H1 (cell line): ENCODE measurements around the gene APOBEC2. TPM values are rescaled to one million over a fixed set of nuclear protein-coding genes. Genes with fewer than 3 reads are reported as not detected.

ENCODE experiments used
- CTCF ChIA-PET: fragments of 300-600 bp; sonication (Branson Sonifier 250); formaldehyde crosslinking; loops from one replicate; lab custom pipeline; 2021; ENCODE audit not compliant: partially characterized antibody; lab: Charles Lee
- POLR2A ChIA-PET: fragments of 300-600 bp; sonication (Branson Sonifier 250); formaldehyde crosslinking; loops from one replicate; lab custom pipeline; 2021; ENCODE audit warnings: inconsistent platforms; ENCODE audit not compliant: partially characterized antibody; lab: Charles Lee
- DNase-seq, 2 experiments: peaks; one replicate each; pipeline versions ENCODE4 v3.0.0 to v3.0.0-alpha.2; 2010 to 2022; ENCODE audit warnings: low spot score in 2 of 2, low read depth in 1 of 2, mixed read lengths in 1 of 2
- FAIRE-seq: peaks from 2 replicates; lab custom pipeline; 2011; peaks lifted over from hg19 to GRCh38; lab: Jason Lieb, UNC
- H2AFZ ChIP-seq: 2 replicates; pipeline ENCODE4 v1.8.1; 2012; ENCODE audit warnings: low read length, inconsistent platforms
- H2AK5ac ChIP-seq: 2 replicates; pipeline ENCODE4 v1.6.1; 2013; ENCODE audit warnings: low read depth, low read length
- H2BK120ac ChIP-seq: replicated peaks from 2 replicates; pipeline ENCODE3; 2013; ENCODE audit warnings: low read depth, low read length, inconsistent platforms
- H2BK12ac ChIP-seq: 2 replicates; pipeline ENCODE4 v1.6.1; 2013; ENCODE audit warnings: low read depth, low read length
- H2BK15ac ChIP-seq: 2 replicates; pipeline ENCODE4 v1.6.1; 2013; ENCODE audit warnings: low read length
- H2BK20ac ChIP-seq: 2 replicates; pipeline ENCODE4 v1.6.1; 2013; ENCODE audit warnings: low read length
- H2BK5ac ChIP-seq: 2 replicates; pipeline ENCODE4 v1.6.1; 2013; ENCODE audit warnings: low read depth, low read length
- H3K14ac ChIP-seq: 2 replicates; pipeline ENCODE4 v1.6.1; 2013; ENCODE audit warnings: inconsistent platforms; ENCODE audit not compliant: insufficient read length
- H3K18ac ChIP-seq: 2 replicates; pipeline ENCODE4 v1.6.1; 2013; ENCODE audit warnings: low read length; ENCODE audit errors: extremely low read depth
- H3K23ac ChIP-seq: 2 replicates; pipeline ENCODE4 v1.6.1; 2013; ENCODE audit warnings: inconsistent platforms; ENCODE audit not compliant: insufficient read length
- H3K23me2 ChIP-seq: 2 replicates; pipeline ENCODE4 v1.6.1; 2013; ENCODE audit warnings: low read depth, low read length
- H3K27ac ChIP-seq: 2 replicates; pipeline ENCODE4 v1.6.1; 2011; ENCODE audit warnings: low read depth, low read length, inconsistent platforms
- H3K27me3 ChIP-seq, 4 experiments: replicated peaks in 1 of 4; 1 replicate in 1 of 4; 2 replicates in 3 of 4; pipeline versions ENCODE4 v1.6.1 to v1.8.1; 2011 to 2013; ENCODE audit warnings: low read length in 3 of 4, mild to moderate bottlenecking in 3 of 4, inconsistent platforms in 2 of 4, mixed read lengths in 2 of 4, moderate library complexity in 1 of 4; ENCODE audit not compliant: control insufficient read depth in 3 of 4, insufficient read depth in 3 of 4; ENCODE audit errors: extremely low read depth in 1 of 4
- H3K36me3 ChIP-seq, 4 experiments: 2 replicates each; pipeline versions ENCODE4 v1.6.1 to v1.8.1; 2011 to 2013; ENCODE audit warnings: mild to moderate bottlenecking in 4 of 4, low read length in 3 of 4, moderate library complexity in 2 of 4, control low read depth in 1 of 4, inconsistent platforms in 1 of 4; ENCODE audit not compliant: insufficient read depth in 4 of 4, control insufficient read depth in 2 of 4
- H3K4ac ChIP-seq: replicated peaks from 2 replicates; pipeline ENCODE3; 2013; ENCODE audit warnings: low read length, low read depth, mixed read lengths, inconsistent platforms; ENCODE audit not compliant: insufficient read length
- H3K4me1 ChIP-seq, 4 experiments: replicated peaks in 1 of 4; 1 replicate in 1 of 4; 2 replicates in 3 of 4; pipeline versions ENCODE4 v1.6.1 to v1.8.1; 2011 to 2013; ENCODE audit warnings: low read length in 3 of 4, inconsistent platforms in 2 of 4, mixed read lengths in 1 of 4; ENCODE audit not compliant: insufficient read depth in 4 of 4, control insufficient read depth in 3 of 4
- H3K4me2 ChIP-seq, 2 experiments: 2 replicates each; pipeline versions ENCODE4 v1.6.1 to v1.8.1; 2011 to 2013; ENCODE audit warnings: low read depth in 2 of 2, low read length in 2 of 2, control low read depth in 1 of 2, inconsistent platforms in 1 of 2, mild to moderate bottlenecking in 1 of 2; ENCODE audit not compliant: insufficient read depth in 1 of 2
- H3K4me3 ChIP-seq, 4 experiments: fragments of 200-600, 300-600 bp in 1 of 4; sonication (generic), shearing (Covaris generic), sonication (Bioruptor Twin) in 1 of 4; 2 replicates each; pipeline versions ENCODE4 v1.5.1 to v1.8.1; 2011 to 2016; ENCODE audit warnings: low read length in 4 of 4, low read depth in 3 of 4, control low read depth in 2 of 4, inconsistent platforms in 2 of 4, mild to moderate bottlenecking in 2 of 4, mixed read lengths in 1 of 4, moderate library complexity in 1 of 4; ENCODE audit not compliant: insufficient read depth in 2 of 4; ENCODE audit errors: extremely low read depth in 1 of 4
- H3K56ac ChIP-seq: replicated peaks from 2 replicates; pipeline ENCODE3; 2013; ENCODE audit warnings: low read depth, mild to moderate bottlenecking, mixed read lengths, low read length, inconsistent platforms; ENCODE audit not compliant: insufficient read length
- H3K79me1 ChIP-seq: 2 replicates; pipeline ENCODE4 v1.6.1; 2013; ENCODE audit warnings: low read depth, low read length, control low read depth
- H3K79me2 ChIP-seq, 2 experiments: 2 replicates each; pipeline versions ENCODE4 v1.6.1 to v1.8.1; 2012 to 2013; ENCODE audit warnings: low read length in 2 of 2, mild to moderate bottlenecking in 2 of 2, inconsistent platforms in 1 of 2; ENCODE audit not compliant: insufficient read depth in 2 of 2, control insufficient read depth in 1 of 2
- H3K9ac ChIP-seq, 4 experiments: replicated peaks in 1 of 4; 1 replicate in 1 of 4; 2 replicates in 3 of 4; pipeline versions ENCODE4 v1.6.1 to v1.8.1; 2011 to 2013; ENCODE audit warnings: low read depth in 3 of 4, low read length in 3 of 4, control low read depth in 2 of 4, mild to moderate bottlenecking in 2 of 4, moderate library complexity in 2 of 4, inconsistent platforms in 1 of 4; ENCODE audit errors: extremely low read depth in 1 of 4
- H3K9me3 ChIP-seq, 2 experiments: 2 replicates each; pipeline versions ENCODE4 v1.6.1 to v1.8.1; 2012 to 2013; ENCODE audit warnings: mild to moderate bottlenecking in 2 of 2, moderate library complexity in 2 of 2, control low read depth in 1 of 2, inconsistent platforms in 1 of 2, low read depth in 1 of 2, low read length in 1 of 2, mixed read lengths in 1 of 2; ENCODE audit not compliant: insufficient read depth in 2 of 2
- H4K20me1 ChIP-seq, 2 experiments: replicated peaks in 1 of 2; 2 replicates each; pipeline versions ENCODE3 to v1.8.1; 2011 to 2013; ENCODE audit warnings: inconsistent platforms in 2 of 2, low read length in 2 of 2, mild to moderate bottlenecking in 1 of 2; ENCODE audit not compliant: insufficient read depth in 2 of 2, control insufficient read depth in 1 of 2
- H4K5ac ChIP-seq: 2 replicates; pipeline ENCODE4 v1.6.1; 2013; ENCODE audit warnings: low read length, low read depth, mixed read lengths, inconsistent platforms; ENCODE audit not compliant: insufficient read length
- H4K8ac ChIP-seq: 2 replicates; pipeline ENCODE4 v1.8.0; 2013; ENCODE audit warnings: mild to moderate bottlenecking, moderate library complexity, low read length, inconsistent platforms; ENCODE audit not compliant: insufficient read depth; ENCODE audit errors: extremely low read depth
- H4K91ac ChIP-seq: replicated peaks from 2 replicates; pipeline ENCODE3; 2013; ENCODE audit warnings: low read length, mixed read lengths, inconsistent platforms; ENCODE audit not compliant: insufficient read length
- EGR1 ChIP-seq: IDR thresholded peaks from 2 replicates; pipeline ENCODE4 v1.6.1; 2011; ENCODE audit warnings: low read depth, low read length, borderline replicate concordance
- EZH2 ChIP-seq: fragments of 200-600 bp; sonication (generic); IDR thresholded peaks from 2 replicates; pipeline ENCODE4 v1.7.1; 2012; ENCODE audit warnings: low read depth, mild to moderate bottlenecking, moderate library complexity, low read length, inconsistent platforms; ENCODE audit not compliant: severe bottlenecking
- HDAC2 ChIP-seq, 2 experiments: fragments of 300-600 bp in 1 of 2; sonication (generic) in 1 of 2; IDR thresholded peaks; 2 replicates each; pipeline ENCODE4 v1.6.1; 2011 to 2012; ENCODE audit warnings: low read depth in 2 of 2, low read length in 2 of 2, mild to moderate bottlenecking in 2 of 2, moderate library complexity in 2 of 2, borderline replicate concordance in 1 of 2, inconsistent platforms in 1 of 2
- RNF2 ChIP-seq: fragments of 200-900, 300-1000 bp; sonication (generic); IDR thresholded peaks from 2 replicates; pipeline ENCODE4 v1.7.1; 2016; ENCODE audit warnings: borderline replicate concordance, low read depth, mild to moderate bottlenecking, antibody characterized with exemption, low read length; ENCODE audit not compliant: poor library complexity, severe bottlenecking; ENCODE audit errors: missing control alignments
- YY1 ChIP-seq: IDR thresholded peaks from 2 replicates; pipeline ENCODE4 v1.6.1; 2011; ENCODE audit warnings: low read depth, mild to moderate bottlenecking, low read length
- WGBS, 2 experiments: shearing (Covaris generic) in 1 of 2; methylation state at CpG; one replicate each; pipeline versions ENCODE4 v1.1.6 to v1.1.7; 2013 to 2015; ENCODE audit warnings: low lambda C conversion rate in 2 of 2, mixed read lengths in 2 of 2, inconsistent platforms in 1 of 2, low coverage in 1 of 2, missing lambda C conversion rate in 1 of 2; ENCODE audit not compliant: insufficient replicate concordance in 2 of 2, insufficient coverage in 1 of 2, insufficient read length in 1 of 2; ENCODE audit errors: extremely low coverage in 1 of 2, missing lambda C conversion rate in 1 of 2; 5-methylcytosine and 5-hydroxymethylcytosine counted together
- polyA plus RNA-seq, 7 experiments: library from polyadenylated mRNA; depleted of rRNA in 3 of 7; stranded (reverse) in 5 of 7; unstranded in 2 of 7; fragments of >200 nt in 5 of 7; fragments of 200-250 nt in 2 of 7; gene quantifications; 1 replicate in 5 of 7; 2 replicates in 1 of 7; 4 replicates in 1 of 7; pipeline versions ENCODE4 v1.2.1 to v1.2.3, GENCODE V29; 2011 to 2013; ENCODE audit warnings: missing spikeins in 2 of 7, mixed read lengths in 2 of 7
- total RNA-seq: library from RNA; stranded (reverse); fragmentation: NEBNext Ultra II Directional; extraction: Animal tissue kit (Norgen Biotek cat#: 25700); gene quantifications from 2 replicates; pipeline ENCODE4 v1.2.1, GENCODE V29; 2021

Gene APOBEC2
- total and polyA plus RNA-seq, 2 of the 8 experiments (the other 6 are each of a cell fraction or from before 2014, with no cell fraction given) = not detected

- Histone ChIP-seq H3K56ac (no peak overlapping the region), H4K20me1 (no peaks in the 10 kb centered on the region), H3K18ac (no peak overlapping the region), H3K9ac (no peak overlapping the region; a peak in 1 of 7 replicates), H3K79me2 (no peaks in the 10 kb centered on the region), H2AK5ac (no peak overlapping the region), H4K91ac (no peak overlapping the region), H2AFZ (no peak overlapping the region), H3K4me3 (no peak overlapping the region), H2BK120ac (no peak overlapping the region), H4K5ac (no peak overlapping the region), H2BK20ac (no peak overlapping the region), H3K36me3 (no peaks in the 10 kb centered on the region), H4K8ac (no peak overlapping the region), H3K27me3 (peaks cover 0 to 1% (median 0%) of the 10 kb centered on the region in 4 experiments; a peak in 1 of 7 replicates), H2BK15ac (no peak overlapping the region), H3K4me2 (no peak overlapping the region), H2BK5ac (no peak overlapping the region), H3K4me1 (no peaks in the 10 kb centered on the region), H3K23me2 (no peaks in the 10 kb centered on the region), H2BK12ac (no peak overlapping the region), H3K4ac (no peak overlapping the region), H3K27ac (no peak overlapping the region), H3K79me1 (no peaks in the 10 kb centered on the region), H3K23ac (no peak overlapping the region), H3K14ac (no peak overlapping the region), H3K9me3 (no peaks in the 10 kb centered on the region)
- CTCF ChIA-PET = interaction anchor here (0.7 to 2.4 kb wide), 4 partner anchors 9 to 86 kb away, joined by 3 to 9 read pairs (median 3); no protein-coding TSS in a partner anchor
- no peak for FAIRE-seq
- POLR2A ChIA-PET = no interaction called here
- TF ChIP-seq RNF2 (no peak), EGR1 (no peak), HDAC2 (IDR thresholded peaks at IDR 0.05; ENCODE audit: borderline replicate concordance in 1 of 2, low read depth in 2 of 2, low read length in 2 of 2) (no peak), YY1 (no peak), EZH2 (no peak)
- no peak for DNase-seq
- WGBS, 2 experiments = 89% methylated on average over 3 of the region's 3 CpGs; no CpG with 5 or more reads in 1 of the 2 experiments
Measured at GRCh38 chr6:41111017-41111416, 58.0 kb downstream of the APOBEC2 start.
